GM23338 (cell line): Measurements from ENCODE around the gene ZSWIM5. TPM values are rescaled to one million over a fixed set of nuclear protein-coding genes. Genes with fewer than 3 reads are reported as not detected.

Experiments used
- ATAC-seq: fragments of 200-7000 bp; cut with Tn5 transposase; 3 replicates; pipeline ENCODE4 v1.9.1; 2020
- DNase-seq: peaks from one replicate; pipeline ENCODE4 v3.0.0-alpha.2; 2015; ENCODE audit warnings: low spot score
- H2AFZ ChIP-seq: fragments of 200-600 bp; sonication (generic); 2 replicates; pipeline ENCODE4 v1.8.0; 2016; ENCODE audit warnings: antibody characterized with exemption, mild to moderate bottlenecking, moderate library complexity
- H3F3A ChIP-seq: fragments of 200-600 bp; sonication (generic); replicated peaks from 2 replicates; pipeline ENCODE4 v1.8.0; 2017; ENCODE audit warnings: antibody characterized with exemption, mixed run types, low read depth
- H3K27ac ChIP-seq: fragments of 200-600 bp; sonication (generic); 2 replicates; pipeline ENCODE4 v1.6.1; 2016; ENCODE audit warnings: low read depth
- H3K27me3 ChIP-seq: fragments of 200-600 bp; sonication (generic); 2 replicates; pipeline ENCODE4 v1.8.0; 2016; ENCODE audit warnings: mild to moderate bottlenecking, mixed run types, moderate library complexity; ENCODE audit not compliant: insufficient read depth
- H3K36me3 ChIP-seq: fragments of 200-600 bp; sonication (generic); 2 replicates; pipeline ENCODE4 v1.8.0; 2016; ENCODE audit warnings: mild to moderate bottlenecking; ENCODE audit not compliant: insufficient read depth
- H3K4me1 ChIP-seq: fragments of 200-600 bp; sonication (generic); 2 replicates; pipeline ENCODE4 v1.8.0; 2016; ENCODE audit warnings: mild to moderate bottlenecking, moderate library complexity; ENCODE audit not compliant: insufficient read depth
- H3K4me2 ChIP-seq: fragments of 200-600 bp; sonication (generic); 2 replicates; pipeline ENCODE4 v1.7.1; 2017; ENCODE audit warnings: mixed run types
- H3K4me3 ChIP-seq: fragments of 200-600 bp; sonication (generic); 2 replicates; pipeline ENCODE4 v1.6.1; 2016; ENCODE audit warnings: mixed run types
- H3K79me2 ChIP-seq: fragments of 200-600 bp; sonication (generic); replicated peaks from 2 replicates; pipeline ENCODE4 v1.8.0; 2017; ENCODE audit warnings: mild to moderate bottlenecking; ENCODE audit not compliant: insufficient read depth
- H3K9me2 ChIP-seq: fragments of 200-600 bp; sonication (generic); 2 replicates; pipeline ENCODE4 v1.8.0; 2017; ENCODE audit not compliant: insufficient read depth
- H4K20me1 ChIP-seq: fragments of 200-600 bp; sonication (generic); replicated peaks from 2 replicates; pipeline ENCODE4 v1.8.0; 2017; ENCODE audit warnings: mild to moderate bottlenecking; ENCODE audit not compliant: insufficient read depth
- H3K27ac Mint-ChIP-seq: 2 replicates; pipeline ENCODE4 v1.8.0; 2020; ENCODE audit warnings: inconsistent platforms, mild to moderate bottlenecking, moderate library complexity, mixed read lengths
- H3K27me3 Mint-ChIP-seq: 3 replicates; pipeline ENCODE4 v1.8.0; 2022; ENCODE audit warnings: low read depth, mild to moderate bottlenecking, moderate library complexity, mixed read lengths, inconsistent platforms; ENCODE audit not compliant: insufficient read depth, poor library complexity
- H3K36me3 Mint-ChIP-seq: 3 replicates; pipeline ENCODE4 v1.8.0; 2021; ENCODE audit warnings: low read depth, mild to moderate bottlenecking, inconsistent platforms, moderate library complexity, mixed read lengths
- H3K4me1 Mint-ChIP-seq: 3 replicates; pipeline ENCODE4 v1.8.0; 2020; ENCODE audit warnings: mild to moderate bottlenecking, inconsistent platforms, mixed read lengths
- H3K4me3 Mint-ChIP-seq: 3 replicates; pipeline ENCODE4 v1.8.0; 2021; ENCODE audit warnings: moderate library complexity, mild to moderate bottlenecking, inconsistent platforms, mixed read lengths
- H3K9me3 Mint-ChIP-seq: 3 replicates; pipeline ENCODE4 v1.8.0; 2020; ENCODE audit warnings: moderate library complexity, mild to moderate bottlenecking, inconsistent platforms, mixed read lengths
- CREB1 ChIP-seq: fragments of 250-450 bp; sonication (Bioruptor Pico); IDR thresholded peaks from 2 replicates; pipeline ENCODE4 v1.5.0; 2020; ENCODE audit warnings: low read depth, mild to moderate bottlenecking, moderate library complexity
- CTCF ChIP-seq, 2 experiments: fragments of 200-600 bp in 1 of 2; sonication (generic) in 1 of 2; conservative IDR thresholded peaks; 2 replicates each; pipeline versions ENCODE4 v1.5.1 to v1.6.1; 2016 to 2017; ENCODE audit warnings: antibody characterized with exemption in 2 of 2, low read depth in 2 of 2, mild to moderate bottlenecking in 2 of 2, moderate library complexity in 1 of 2
- EZH2 ChIP-seq: fragments of 200-600 bp; sonication (generic); IDR thresholded peaks from one replicate; pipeline ENCODE4 v1.8.0; 2017; ENCODE audit warnings: antibody characterized with exemption, mild to moderate bottlenecking, low read depth; ENCODE audit not compliant: unreplicated experiment
- JUNB ChIP-seq: IDR thresholded peaks from one replicate; pipeline ENCODE4 v1.6.1; 2016; ENCODE audit warnings: antibody characterized with exemption; ENCODE audit not compliant: unreplicated experiment
- REST ChIP-seq: IDR thresholded peaks from one replicate; pipeline ENCODE4 v1.6.1; 2018; ENCODE audit warnings: antibody characterized with exemption; ENCODE audit not compliant: unreplicated experiment
- ZNF114 ChIP-seq: fragments of 250-450 bp; sonication (Bioruptor Pico); IDR thresholded peaks from 2 replicates; pipeline ENCODE4 v1.5.0; 2020; ENCODE audit warnings: mild to moderate bottlenecking, moderate library complexity
- ZNF331 ChIP-seq: fragments of 250-450 bp; sonication (Bioruptor Pico); IDR thresholded peaks from 2 replicates; pipeline ENCODE4 v1.5.0; 2020; ENCODE audit warnings: low read depth, mild to moderate bottlenecking, moderate library complexity
- ZNF462 ChIP-seq: fragments of 250-450 bp; sonication (Bioruptor Pico); IDR thresholded peaks from 2 replicates; pipeline ENCODE4 v1.5.0; 2020; ENCODE audit warnings: mild to moderate bottlenecking, moderate library complexity
- polyA plus RNA-seq: library from polyadenylated mRNA; unstranded; fragments of >200 nt; fragmentation: Nextera tagmentation; extraction: Ambion mirVana; gene quantifications from 2 replicates; pipeline ENCODE4 v1.2.1, GENCODE V29; 2016
- total RNA-seq: library from RNA; depleted of rRNA; stranded (reverse); fragments of >200 nt; shearing (Covaris generic); gene quantifications from 2 replicates; pipeline ENCODE4 v1.2.3, GENCODE V29; 2014

ZSWIM5 gene
- total and polyA plus RNA-seq, 2 experiments from 2014 or later: 0.65 to 3.6 TPM

GRCh38 chr1:45230537-45230936 is 24.1 kb upstream of the ZSWIM5 start:
- H3K4me1 ChIP-seq: no peaks in the 10 kb centered on the region
- H3K36me3 ChIP-seq: no peaks in the 10 kb centered on the region
- Mint-ChIP-seq H3K4me1 (no peaks in the 10 kb centered on the region), H3K27ac (no peak overlapping the region), H3K9me3 (peaks cover 6% of the 10 kb centered on the region), H3K27me3 (peaks cover 2% of the 10 kb centered on the region), H3K36me3 (no peaks in the 10 kb centered on the region), H3K4me3 (no peak overlapping the region)
- no peak overlapping the region for H3K27ac ChIP-seq
- no peaks in the 10 kb centered on the region for H3K27me3 ChIP-seq
- no peak overlapping the region for H2AFZ ChIP-seq
- H3K4me3 ChIP-seq: no peak overlapping the region
- H4K20me1 ChIP-seq: no peaks in the 10 kb centered on the region
- H3K4me2 ChIP-seq: no peak overlapping the region
- no peaks in the 10 kb centered on the region for H3K9me2 ChIP-seq
- no peaks in the 10 kb centered on the region for H3F3A ChIP-seq
- peak; percentile 20 to 74; a peak in 3 of 4 replicates for TF ChIP-seq CTCF (conservative IDR thresholded peaks at IDR 0.05; ENCODE audit: low read depth in 2 of 2)
- no peak for TF ChIP-seq REST
- ATAC-seq: peak; percentile 93
- peak; percentile 16 for DNase-seq
- H3K79me2 ChIP-seq: no peaks in the 10 kb centered on the region

- Histone ChIP-seq H3K4me3 (no peak overlapping the region), H3K79me2 (no peaks in the 10 kb centered on the region), H3F3A (no peaks in the 10 kb centered on the region), H3K4me2 (no peak overlapping the region), H3K4me1 (no peaks in the 10 kb centered on the region), H4K20me1 (no peaks in the 10 kb centered on the region), H3K36me3 (no peaks in the 10 kb centered on the region), H3K9me2 (0 out of 2 replicates have a peak, but pooled peaks cover 6% of the 10 kb centered on the region), H3K27ac (no peak overlapping the region), H2AFZ (no peak overlapping the region), H3K27me3 (no peaks in the 10 kb centered on the region)
- no peak for ATAC-seq
- H3K4me1 Mint-ChIP-seq: no peaks in the 10 kb centered on the region
- H3K4me3 Mint-ChIP-seq: no peak overlapping the region
- H3K9me3 Mint-ChIP-seq: peaks cover 3% of the 10 kb centered on the region; the same call in 2 of the 3 replicates
- no peak overlapping the region for H3K27ac Mint-ChIP-seq
- peaks cover 3% of the 10 kb centered on the region; the same call in 1 of the 3 replicates for H3K36me3 Mint-ChIP-seq
- DNase-seq: no peak
- peaks cover 2% of the 10 kb centered on the region for H3K27me3 Mint-ChIP-seq
- TF ChIP-seq ZNF114 (CRISPR knock-in tag): no peak
- TF ChIP-seq EZH2: no peak
- TF ChIP-seq JUNB: no peak
- TF ChIP-seq CREB1 (CRISPR knock-in tag): no peak
- no peak for TF ChIP-seq ZNF462
- TF ChIP-seq ZNF331 (CRISPR knock-in tag): no peak
These were observed 19.2 kb upstream of the ZSWIM5 start for GRCh38 chr1:45225598-45225997.
